Putamen (tissue), 1 donor: ENCODE results near the gene GET4.

ENCODE experiments used
- DNase-seq: peaks from one replicate; pipeline ENCODE4 v3.0.0-alpha.2; 2016; ENCODE audit warnings: low spot score

Gene GET4

DNA sequence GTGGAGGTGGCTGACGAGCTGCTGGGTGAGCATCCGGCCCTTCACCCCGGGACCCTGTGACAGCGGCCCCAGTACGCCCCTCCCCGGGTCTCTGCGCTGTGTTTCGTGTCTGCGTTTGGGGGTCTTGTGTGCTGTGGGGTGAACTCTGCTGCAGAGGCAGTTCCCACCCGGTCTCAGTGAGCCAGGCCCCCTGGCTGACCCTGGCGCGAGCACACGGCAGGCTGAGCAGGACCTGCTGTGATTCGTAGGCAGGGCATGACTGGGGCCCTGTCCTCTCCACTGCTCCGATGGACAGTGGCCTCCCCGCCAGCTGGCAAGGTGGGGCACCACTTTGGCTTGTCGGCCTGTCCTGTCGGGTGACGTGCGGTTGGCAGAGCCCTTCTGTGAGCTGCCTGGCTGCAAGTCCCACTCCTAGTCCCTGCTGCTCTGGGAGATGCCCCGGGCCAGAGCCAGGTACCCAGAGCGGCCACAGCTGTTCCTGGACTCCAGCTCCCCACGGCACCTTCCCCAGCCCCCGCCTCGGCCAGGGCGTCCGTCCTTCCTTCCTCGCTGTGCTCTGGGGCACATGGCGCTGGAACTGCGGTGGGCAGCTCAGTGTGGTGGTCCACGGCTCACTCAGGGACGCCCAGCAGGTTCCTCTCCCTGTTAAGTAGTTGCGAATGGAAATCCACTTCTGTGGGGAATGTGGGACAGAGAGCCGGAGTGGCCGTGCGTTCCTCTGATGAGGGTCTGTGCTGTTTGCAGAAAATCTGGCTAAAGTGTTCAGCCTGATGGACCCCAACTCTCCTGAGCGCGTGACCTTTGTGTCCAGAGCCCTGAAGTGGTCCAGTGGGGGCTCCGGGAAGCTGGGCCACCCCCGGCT, 10.5 kb downstream of the GET4 start:
- DNase-seq, result no peak

DNA sequence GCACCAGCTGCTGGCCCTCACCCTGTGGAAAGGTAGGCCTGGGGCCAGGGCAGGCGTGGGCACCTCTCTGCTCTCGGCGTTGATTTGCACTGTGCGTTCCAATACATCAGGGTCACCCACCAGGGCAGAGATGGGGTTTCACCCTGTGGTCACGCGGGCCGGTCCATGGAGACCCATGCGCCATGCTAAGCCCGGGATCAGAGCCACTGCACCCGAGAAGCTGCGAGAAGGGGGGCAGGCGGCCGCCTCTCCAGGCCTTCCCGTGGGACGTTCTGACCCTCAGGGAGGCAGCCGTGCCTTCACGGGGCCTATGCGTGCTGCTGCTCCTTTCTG, 11.1 kb downstream of the GET4 start:
- no peak for DNase-seq

DNA sequence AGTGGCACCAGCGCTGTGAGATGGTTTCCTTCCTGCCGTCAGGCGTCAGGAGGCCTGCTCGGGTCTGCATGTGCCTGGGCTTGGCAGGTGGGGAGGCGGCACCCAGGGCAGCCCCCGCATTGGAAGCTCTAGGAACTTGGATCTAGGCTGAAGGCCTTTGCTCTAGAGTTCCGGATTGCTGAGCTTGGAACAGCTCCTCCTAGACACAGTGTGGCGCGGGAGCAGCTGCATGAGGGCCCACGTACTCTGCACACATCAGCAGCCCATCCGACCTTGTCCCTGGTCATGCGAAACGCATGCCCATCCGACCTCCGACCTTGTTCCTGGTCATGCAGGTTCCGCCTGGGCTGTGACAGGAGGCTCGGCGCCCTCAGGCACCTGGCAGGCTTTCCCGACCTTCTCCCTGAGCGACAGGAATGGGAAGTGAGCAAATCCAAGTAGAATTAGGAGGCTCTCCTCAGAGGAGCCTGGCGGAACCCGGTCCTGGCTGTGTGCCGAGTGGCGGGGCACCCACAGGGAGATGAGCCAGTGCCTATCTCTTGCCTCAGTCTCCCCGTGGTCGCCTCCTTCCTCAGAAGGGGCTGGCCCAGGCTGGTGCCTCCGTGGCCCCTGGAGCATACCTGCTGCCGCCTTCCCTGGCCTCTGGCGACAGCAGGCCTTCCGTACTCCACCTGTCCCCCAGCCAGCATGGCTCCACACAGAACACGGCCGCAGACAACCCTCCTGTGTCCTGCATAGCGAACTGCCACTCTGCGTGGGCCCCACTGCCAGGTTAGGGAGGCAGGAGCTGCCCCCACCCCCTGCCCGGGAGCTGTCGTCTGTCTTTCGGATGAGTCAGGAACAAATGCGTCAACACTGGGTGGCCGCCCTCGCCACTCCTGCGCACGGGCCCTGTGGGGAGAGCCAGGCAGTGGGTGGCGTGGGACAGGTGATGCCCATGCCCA, 12.0 kb downstream of the GET4 start:
- no peak for DNase-seq

DNA sequence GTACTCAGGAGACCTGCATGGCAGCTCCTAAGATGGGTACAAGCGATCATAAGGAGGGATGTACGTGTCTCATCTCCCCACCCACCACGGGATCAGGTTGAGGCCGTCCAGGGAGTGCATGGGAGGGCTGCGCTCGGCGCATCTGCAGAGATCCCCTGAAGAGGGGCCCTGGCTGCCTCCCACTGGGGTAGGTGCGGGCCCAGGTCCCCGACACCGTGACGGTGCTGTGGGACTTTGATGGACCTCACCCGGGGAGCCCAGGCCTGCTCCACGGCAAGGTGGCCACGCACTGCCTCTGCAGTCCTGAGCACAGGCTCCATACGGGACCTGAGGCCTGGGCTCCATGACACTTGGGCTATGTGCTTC, 12.7 kb downstream of the GET4 start:
- no peak for DNase-seq

DNA sequence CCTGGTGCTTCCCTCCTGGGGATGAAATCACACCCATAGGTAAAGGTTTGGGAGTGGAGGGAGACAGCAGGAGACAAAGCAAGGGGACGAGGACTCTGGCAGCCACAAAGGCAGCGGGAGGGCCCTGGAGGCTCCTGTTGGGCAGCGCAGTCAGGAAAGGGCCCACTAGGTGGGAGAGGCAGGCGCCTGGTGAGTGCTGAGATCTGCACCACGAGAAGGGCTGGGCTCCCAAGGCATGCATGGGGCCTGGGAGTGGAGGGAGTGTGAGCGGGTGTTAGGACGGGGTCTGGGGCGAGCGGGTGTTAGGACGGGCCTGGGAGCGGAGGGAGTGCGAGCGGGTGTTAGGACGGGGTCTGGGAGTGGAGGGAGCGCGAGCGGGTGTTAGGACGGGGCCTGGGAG, 13.0 kb downstream of the GET4 start:
- DNase-seq, result no peak

DNA sequence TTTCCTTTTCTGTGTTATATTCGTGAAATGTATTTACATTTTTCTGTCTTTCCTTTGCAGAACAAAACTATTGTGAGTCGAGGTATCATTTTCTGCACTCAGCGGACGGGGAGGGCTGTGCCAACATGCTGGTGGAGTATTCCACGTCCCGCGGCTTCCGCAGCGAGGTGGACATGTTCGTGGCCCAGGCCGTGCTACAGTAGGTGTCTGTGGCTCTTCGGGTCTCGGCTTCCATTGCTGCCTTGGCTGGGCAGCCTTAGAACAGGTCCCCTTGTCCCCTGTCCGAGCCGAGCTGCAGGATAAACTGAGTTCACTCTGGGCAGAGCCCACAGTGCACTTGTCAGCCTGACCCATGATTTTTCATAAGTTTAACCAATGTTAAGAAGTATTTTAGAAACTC, 14.5 kb downstream of the GET4 start:
- DNase-seq, result no peak

DNA sequence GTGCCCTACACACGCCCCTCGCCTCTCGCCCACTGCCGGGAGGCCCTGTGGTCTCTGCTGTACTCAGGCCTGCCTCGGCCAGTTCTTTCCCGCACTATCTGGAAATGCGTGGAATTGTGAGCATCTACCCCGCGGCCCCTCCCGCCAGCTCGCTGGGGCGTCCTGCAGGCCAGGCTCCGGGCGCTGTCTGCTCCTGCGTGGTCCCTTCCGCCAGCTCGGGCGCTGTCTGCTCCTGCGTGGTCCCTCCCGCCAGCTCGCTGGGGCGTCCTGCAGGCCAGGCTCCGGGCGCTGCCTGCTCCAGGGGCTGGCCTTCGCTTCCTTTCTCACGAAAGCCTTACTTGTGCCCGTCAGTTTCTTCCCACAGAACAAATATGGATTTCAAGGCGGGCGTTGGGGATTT, 14.9 kb downstream of the GET4 start:
- no peak for DNase-seq

DNA sequence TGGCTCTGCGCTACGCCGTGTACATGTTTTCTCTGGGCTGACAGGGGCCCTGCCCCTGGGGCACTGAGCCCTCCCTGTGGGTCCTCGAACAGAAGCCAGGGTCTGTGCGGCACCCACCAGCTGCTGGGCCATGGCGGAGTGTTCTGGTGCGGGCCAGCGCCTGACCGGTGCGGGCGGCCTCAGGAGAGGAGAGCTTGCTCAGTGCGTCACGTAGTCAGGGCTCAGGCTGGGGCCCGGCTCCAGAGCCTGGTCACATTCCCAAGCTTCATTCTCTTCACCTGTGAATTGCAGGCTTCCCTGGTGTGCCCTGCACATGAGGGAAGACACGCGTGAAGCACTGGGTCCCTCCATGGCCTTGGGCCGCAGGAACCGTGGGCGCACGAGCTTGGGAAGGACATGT, 15.5 kb downstream of the GET4 start:
- DNase-seq, result no peak

DNA sequence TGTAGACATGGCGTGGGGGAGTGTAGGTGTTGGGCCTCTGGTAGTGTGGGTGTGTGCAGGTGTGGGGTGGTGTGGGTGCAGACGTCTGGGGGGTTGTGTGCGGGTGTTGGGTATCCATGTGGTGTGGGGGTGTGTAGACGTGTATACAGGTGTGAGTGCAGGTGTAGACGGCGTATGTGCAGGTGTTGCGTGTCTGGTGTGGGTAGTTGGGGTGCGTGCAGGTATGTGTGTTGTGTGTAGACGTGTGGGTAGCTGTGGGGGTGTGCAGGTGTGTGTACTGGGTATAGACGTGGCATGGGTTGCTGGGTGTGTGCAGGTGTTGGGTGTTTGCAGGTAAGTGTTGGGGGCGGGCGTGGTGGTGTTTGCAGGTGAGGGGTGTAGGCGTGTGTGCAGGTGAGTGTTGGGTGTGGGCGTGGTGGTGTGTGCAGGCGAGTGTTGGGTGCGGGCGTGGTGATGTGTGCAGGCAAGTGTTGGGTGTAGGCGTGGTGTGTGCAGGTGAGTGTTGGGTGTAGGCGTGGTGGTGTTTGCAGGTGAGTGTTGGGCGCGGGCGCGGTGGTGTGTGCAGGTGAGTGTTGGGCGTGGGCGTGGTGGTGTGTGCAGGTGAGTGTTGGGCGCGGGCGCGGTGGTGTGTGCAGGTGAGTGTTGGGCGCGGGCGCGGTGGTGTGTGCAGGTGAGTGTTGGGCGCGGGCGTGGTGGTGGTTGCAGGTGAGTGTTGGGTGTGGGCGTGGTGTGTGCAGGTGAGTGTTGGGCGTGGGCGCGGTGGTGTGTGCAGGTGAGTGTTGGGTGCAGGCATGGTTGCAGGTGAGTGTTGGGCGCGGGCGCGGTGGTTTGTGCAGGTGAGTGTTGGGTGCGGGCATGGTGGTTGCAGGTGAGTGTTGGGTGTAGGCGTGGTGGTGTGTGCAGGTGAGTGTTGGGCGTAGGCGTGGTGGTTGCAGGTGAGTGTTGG, 16.6 kb downstream of the GET4 start:
- DNase-seq, result no peak

DNA sequence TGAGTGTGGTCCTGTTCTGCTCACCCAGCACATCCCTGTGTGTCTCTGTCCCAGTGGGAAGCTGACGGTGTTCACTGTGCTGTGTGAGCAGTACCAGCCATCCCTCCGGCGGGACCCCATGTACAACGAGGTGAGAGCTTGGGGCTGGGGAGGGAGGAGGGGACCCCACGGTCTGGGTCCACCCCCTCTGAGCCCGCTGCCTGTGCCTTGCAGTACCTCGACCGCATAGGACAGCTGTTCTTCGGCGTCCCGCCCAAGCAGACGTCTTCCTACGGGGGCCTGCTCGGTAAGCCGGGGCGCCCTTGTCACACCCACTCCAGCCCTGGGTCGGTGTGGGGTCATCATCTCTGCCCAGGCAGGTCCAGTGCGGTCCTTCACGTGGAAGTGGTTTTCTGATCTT, 17.3 kb downstream of the GET4 start:
- DNase-seq, result no peak

DNA sequence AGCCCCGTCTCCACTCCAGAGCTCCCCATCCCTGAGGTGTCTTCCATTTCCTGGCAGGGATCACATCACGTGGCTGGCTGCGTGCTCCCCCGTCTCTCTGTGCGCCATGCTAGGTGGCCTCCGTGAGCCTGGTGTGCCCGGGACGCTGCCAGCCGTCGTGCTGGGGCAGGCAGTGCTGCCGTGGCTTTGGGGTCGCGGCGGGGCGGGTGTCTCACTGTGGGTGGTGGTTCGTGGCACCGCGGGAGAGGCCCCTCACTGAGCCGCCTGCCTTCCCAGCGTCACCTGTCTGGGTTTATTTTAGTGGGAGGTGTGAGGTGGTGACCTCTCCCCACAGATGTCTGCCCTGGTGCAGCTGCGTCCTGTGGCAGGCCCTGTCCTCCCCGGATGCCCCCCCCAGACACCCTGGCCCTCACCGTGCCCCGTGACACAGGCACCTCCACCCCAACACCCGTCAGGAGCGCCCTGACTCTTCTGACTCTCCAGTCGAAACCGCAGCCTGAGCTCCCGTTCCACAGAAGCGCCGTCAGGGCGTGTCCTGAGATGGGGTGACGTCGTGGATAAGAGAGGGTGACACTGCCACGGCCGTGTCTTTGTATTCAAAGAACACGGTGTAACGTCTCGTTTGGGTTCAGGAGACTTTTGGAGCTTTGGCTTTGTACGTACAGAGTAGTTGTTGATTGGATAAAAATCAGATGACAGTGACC, 18.0 kb downstream of the GET4 start:
- DNase-seq, result no peak

DNA sequence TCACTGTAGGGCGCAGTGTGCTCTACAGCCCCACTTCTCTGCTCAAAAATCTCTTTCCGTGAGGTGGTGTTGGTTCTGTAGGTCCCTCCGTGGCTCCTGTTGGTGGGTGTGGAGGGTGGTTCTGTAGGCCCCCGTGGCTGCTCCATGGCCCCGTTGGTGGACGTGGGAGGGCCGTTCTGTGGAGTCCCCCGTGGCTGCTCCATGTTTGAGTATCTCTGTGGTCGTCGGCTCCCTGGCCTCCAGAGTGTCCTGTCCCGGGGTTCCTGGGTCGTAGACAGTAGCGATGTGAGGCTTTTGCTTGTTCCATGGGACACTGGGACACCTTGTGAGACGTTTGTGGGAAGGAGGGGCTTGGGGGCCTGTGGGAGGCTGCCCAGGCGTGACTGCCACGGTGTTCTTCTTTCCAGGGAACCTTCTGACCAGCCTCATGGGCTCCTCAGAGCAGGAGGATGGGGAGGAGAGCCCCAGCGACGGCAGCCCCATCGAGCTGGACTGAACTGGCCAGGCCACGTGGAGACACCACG, 18.6 kb downstream of the GET4 start:
- DNase-seq, result no peak

DNA sequence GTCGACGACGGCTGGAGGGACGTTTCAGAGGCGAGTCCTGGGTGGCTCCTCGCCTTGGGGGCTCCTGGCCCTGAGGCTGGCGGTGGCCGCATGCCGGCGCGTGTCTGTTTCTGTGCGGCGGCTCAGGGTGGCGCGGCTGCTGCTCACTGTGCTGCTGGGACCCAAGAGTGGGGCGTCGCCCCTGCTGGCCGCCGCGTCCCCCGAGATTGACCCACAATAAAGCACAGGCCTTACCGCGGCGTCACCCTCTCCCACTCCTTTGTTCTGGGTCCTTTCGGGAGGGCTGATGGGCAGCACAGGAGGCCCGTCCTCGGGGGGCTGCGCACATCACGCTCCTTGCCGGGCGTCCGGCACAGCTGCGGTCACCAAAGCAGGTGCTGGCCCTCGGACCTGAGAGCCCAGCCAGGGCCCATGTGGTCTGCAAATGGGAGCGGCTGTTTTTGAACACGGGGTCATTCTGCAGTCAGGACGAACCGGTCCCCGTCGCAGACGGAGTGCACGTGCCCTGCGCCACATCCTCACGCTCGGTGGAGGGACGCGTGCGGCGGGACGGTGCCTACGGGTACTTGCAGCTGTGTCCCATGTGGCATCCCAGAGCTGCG, 19.2 kb downstream of the GET4 start:
- DNase-seq, result no peak

DNA sequence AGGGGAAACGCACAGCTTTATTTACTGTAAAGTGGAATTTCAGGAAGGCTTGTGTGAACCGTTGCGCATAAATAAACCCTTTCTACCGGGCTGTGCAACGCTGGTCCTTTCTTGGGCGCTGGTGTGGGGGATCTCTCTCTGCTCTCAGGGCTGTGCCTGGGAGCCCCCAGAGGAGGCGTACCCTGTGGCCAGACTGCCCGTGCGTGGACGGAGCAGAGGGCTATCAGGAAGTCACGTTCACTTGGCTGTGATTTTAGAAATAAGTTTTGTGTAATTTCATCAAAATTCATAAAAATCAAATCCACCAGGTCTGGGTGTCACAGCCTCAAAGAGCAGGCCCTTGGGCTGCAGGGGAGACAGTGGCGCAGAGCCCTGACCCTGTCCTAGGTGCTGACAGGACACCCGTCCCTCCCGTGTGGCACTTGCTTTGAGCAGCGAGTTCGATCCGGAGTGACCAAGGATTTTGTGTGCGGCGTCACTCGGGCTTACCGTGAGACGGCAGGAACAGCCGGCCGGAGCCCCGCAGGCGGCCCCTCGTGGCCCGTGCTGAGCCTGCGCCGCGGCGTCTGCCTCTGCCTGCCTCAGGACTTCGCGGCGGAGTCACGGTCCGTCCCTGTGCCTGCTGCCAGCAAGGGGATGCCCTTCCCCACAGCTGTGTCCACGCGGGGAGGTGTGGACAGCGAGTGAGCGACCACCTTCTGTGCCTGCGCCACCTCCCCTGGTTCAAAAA, 20.2 kb downstream of the GET4 start:
- no peak for DNase-seq

DNA sequence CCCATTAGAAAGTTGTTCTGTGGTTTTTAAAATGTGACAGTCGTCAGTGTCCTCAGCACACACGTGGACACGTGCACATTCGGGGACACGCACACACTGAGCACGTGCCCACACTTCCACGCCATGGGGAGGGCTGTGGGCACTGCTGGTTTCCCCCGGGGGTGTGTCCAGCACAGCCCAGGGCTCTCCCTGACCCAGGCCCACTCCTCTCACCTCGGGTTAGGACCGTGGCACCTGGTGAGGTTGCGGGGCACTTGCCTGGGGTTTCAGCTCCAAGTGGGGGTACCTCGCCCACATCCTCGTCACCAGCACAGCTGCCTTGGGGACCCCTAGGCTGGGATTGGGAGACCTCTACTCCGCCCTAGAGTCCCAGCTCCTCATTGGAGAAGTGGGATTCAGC, 20.7 kb downstream of the GET4 start:
- DNase-seq, result no peak

DNA sequence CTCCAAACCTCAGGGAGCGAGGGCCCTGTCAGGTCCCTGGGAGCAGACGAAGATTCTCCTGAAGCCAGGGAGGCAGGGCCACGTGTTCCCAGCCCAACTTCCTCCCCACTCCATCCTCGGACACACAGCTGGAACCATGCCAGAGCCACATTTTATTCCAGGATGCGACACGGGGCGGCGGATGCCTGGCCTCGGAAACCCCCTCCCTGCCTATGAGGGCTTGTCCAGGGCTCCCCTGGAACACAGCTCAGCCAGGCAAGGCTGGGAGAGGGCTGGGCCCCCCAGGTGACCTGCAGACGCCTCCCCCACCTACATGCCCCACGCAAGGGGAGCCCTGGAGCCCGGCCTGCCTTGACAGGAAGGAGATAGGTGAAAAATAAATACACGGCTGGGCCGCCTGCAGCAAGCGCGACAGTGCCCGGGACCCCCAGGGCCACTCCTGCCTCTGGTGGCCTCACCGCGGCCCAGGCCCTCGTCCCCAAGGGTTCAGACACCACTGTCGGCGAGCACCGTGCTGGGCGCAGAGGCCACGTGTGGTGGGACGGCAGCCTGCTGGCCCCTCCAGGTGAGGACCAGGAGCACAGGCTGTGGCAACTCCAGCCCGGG, 21.5 kb downstream of the GET4 start:
- DNase-seq, result no peak

DNA sequence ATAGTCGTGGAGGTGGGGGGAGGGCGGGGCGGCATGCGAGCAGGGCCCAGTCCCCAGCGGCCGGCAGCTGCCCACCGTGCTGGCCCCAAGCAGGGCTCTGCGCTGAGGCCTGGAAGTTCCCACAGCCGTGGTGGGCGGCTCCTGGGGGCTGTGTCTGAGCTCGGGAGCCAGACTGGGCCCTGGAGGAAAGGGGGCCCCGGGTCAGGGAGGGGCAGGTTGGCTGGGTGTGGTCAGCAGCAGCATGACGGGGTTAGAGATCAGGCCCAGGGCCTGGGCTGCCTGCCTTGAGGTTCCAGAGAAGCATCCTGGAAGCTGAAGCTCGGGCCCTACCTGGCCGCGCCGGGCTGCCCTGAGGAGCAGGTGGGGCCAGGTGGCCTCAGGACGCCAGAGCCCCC, 22.1 kb downstream of the GET4 start:
- DNase-seq, result no peak

DNA sequence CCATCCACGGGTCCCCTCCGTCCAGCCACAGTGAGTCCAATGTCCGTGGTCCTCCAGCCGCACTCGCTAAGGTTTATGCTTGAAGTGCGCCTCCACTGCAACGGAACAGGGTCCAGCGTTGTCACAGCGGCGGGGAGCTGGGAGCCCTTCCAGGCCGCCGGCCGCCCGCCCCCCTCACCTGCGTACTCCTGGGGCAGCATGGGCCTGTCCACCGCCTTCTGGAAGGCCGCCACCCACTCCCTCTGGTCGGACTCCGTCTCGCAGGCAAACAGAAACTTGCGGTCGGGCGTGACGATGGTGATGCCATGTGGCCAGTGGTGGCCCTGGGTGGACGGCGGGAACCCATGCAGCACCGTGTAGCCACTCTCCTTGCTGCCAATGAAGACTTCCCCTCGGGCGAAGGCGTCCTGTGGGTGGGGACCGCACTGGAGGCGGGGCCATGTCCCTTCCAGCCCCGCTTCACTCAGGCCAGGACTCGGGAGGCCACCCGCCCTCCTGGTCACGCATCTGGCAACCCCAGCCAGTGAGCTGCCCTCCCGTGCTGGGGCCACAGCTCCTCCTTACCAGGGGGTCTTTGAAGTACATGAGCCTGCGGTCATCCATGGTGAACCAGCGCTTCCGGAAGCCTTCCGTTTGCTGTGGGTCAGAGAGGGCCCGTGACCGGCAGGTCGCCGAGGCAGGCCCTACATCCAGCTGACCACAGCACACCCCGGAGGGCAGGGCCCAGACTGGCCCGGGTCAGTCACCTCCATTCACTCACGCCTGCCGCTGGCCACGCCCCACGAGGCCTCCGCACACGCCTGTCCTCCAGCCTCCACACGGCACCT, 22.7 kb downstream of the GET4 start:
- no peak for DNase-seq

DNA sequence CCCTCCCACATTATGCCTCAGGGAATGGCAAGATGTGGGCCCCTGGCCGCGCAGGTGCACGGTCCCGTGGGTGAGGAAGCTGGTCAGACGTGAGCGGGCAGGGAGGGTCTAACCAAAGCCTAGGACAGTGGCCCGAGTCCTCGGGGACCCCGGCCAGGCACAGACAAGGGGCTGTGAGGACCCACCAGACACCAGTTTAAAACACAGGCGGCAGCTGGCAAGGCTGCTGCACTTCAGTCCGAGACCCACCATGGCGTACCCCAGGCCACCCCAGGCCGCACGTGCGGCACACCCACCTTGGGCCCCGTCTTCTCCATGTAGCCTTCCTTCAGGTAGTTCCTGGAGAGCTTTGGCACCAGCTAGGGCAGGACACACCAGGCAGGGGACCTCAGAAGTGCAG, 23.5 kb downstream of the GET4 start:
- no peak for DNase-seq
